GM21619 (cell line): Measurements from ENCODE around the gene LEKR1.

ENCODE experiments used
- ATAC-seq: cut with Tn5 transposase; IDR thresholded peaks from one replicate; pipeline ENCODE4 v1.9.1; 2021; ENCODE audit not compliant: unreplicated experiment

LEKR1 gene

DNA sequence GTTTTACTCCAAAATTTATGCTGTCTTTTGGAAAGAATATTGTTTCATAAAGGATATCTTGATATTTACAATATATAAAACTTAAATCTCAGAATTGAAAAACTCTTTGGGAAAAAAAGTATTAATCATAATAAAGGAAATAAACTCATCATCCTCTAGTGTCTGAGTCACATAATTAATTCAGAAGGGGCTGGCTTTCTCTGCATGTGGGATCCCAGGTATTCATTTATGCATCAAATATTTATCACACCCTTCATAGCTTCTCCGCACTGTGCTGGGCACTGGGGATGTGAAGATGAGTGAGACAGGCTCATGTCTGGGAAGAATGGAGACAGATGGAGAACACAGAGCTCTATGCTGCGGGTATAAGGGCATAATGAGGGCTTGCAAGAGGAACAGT lies 268.1 kb downstream of the LEKR1 start:
- ATAC-seq = no peak

DNA sequence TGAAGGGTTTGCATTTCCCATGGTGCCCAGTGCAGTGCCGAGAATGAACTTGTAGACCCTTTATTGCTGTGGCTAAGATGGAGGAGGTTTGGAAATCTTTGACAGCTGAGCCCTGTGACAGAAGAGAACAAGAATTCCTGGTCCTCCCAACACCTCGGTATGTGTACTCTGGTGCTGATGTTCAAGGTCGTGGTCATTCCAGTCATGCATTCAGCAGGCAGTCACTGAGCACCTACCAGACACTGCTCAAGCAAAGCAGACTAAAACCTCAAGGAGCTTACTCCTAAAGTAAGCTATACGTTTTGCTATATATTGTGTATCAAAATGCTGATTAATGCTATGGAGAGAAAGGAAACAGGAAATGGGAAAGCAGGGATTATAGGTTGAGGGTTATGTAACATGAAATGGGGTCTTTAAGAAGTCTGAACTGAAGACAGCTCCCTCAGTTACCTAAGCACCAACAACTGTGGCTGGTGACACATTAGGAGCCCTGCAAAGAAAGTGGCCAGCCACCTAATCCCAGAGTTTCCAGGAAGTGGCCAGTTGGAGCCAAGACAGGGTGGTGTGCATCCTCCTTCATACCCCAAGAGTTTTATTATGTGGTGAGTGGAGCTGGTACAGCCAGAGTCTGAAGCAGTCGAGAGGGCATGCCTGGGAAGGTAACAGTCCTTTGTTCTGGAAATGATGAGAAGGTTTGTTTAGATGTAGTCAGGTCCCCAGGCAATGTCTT lies 268.8 kb downstream of the LEKR1 start:
- ATAC-seq = no peak
